ENCODE measurements around the gene SLC25A39.

GRCh38 chr17:44279346-44279665 lies 45.3 kb downstream of the SLC25A39 start:
- no peak for TF ChIP-seq CTCF (IDR thresholded peaks at IDR 0.05)
- no peak for TF ChIP-seq POLR2A (IDR thresholded peaks at IDR 0.05)

Measured in heart left ventricle (tissue), 13 donors.